Measurements from ENCODE around the gene APC. TPM values are rescaled to one million over a fixed set of nuclear protein-coding genes. Genes with fewer than 3 reads are reported as not detected.
"Not testable (repeated sequence)": the region's sequence is repeated elsewhere in the genome, so short reads cannot be mapped to it uniquely, and the experiment has no call there.

The APC gene
- total and polyA plus RNA-seq, 8 donors, result 4.2 to 24.0 (median 14.7) TPM

GRCh38 chr5:112886975-112887374 lies 149.3 kb downstream of the APC start:
- Histone ChIP-seq H3K27me3 (no peaks in the 10 kb centered on the region), H3K4me1 (peaks cover 0 to 11% (median 10%) of the 10 kb centered on the region in 3 donors), H3K36me3 (peaks cover 0 to 32% (median 17%) of the 10 kb centered on the region in 3 donors), H3K27ac (no peak overlapping the region), H3K9me3 (no peaks in the 10 kb centered on the region), H3K4me3 (no peak overlapping the region)
- ATAC-seq, result no peak
- intact Hi-C loops (cut with DNase I), result no loop called here
- no peak for FAIRE-seq
- 94 to 99% methylated on average over 4 of the region's 4 CpGs for WGBS, 2 donors
- TF ChIP-seq, protein P1, sequence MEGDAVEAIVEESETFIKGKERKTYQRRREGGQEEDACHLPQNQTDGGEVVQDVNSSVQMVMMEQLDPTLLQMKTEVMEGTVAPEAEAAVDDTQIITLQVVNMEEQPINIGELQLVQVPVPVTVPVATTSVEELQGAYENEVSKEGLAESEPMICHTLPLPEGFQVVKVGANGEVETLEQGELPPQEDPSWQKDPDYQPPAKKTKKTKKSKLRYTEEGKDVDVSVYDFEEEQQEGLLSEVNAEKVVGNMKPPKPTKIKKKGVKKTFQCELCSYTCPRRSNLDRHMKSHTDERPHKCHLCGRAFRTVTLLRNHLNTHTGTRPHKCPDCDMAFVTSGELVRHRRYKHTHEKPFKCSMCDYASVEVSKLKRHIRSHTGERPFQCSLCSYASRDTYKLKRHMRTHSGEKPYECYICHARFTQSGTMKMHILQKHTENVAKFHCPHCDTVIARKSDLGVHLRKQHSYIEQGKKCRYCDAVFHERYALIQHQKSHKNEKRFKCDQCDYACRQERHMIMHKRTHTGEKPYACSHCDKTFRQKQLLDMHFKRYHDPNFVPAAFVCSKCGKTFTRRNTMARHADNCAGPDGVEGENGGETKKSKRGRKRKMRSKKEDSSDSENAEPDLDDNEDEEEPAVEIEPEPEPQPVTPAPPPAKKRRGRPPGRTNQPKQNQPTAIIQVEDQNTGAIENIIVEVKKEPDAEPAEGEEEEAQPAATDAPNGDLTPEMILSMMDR (IDR thresholded peaks at IDR 0.05), result no peak
- no peak for DNase-seq

- ATAC-seq, result not testable (repeated sequence)
These were observed 154.4 kb downstream of the APC start for GRCh38 chr5:112892066-112892465.

DNA sequence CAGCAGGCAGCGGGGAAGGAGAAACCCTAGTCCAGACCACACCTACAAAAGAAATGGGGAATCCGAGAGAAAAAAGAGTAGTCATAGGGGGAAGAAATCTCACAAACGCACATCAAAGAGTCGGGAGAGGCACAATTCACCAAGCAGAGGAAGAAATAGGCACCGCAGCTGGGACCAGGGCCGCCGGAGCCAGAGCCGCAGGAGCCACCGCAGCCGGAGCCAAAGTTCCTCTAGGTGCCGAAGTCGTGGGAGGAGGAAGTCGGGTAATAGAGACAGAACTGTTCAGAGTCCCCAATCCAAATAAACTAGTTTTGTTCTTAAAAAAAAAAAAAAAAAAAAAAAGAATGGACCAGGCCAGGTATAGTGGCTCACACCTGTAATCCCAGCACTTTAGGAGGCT lies 155.1 kb downstream of the APC start:
- DNase-seq (no peak), FAIRE-seq (no peak), ATAC-seq (no peak)
- Histone ChIP-seq H3K4me3 (no peak overlapping the region), H3K36me3 (peaks cover 0 to 4% (median 0%) of the 10 kb centered on the region in 3 donors), H3K4me1 (peaks cover 0 to 20% (median 8%) of the 10 kb centered on the region in 3 donors), H3K9me3 (no peaks in the 10 kb centered on the region), H3K27me3 (no peaks in the 10 kb centered on the region), H3K27ac (no peak overlapping the region)
- TF ChIP-seq, protein P1 (IDR thresholded peaks at IDR 0.05), result no peak
- 95 to 97% methylated on average over 13 of the region's 13 CpGs for WGBS, 2 donors
- intact Hi-C loops (cut with DNase I), result no loop called here

More at GRCh38 chr5:112892066-112892465, 154.4 kb downstream of the APC start:
- H3K4me3 ChIP-seq; H3K9me3 ChIP-seq; intact Hi-C loops (cut with DNase I); FAIRE-seq; H3K27ac ChIP-seq; DNase-seq; H3K27me3 ChIP-seq: not testable (repeated sequence)
- Histone ChIP-seq H3K36me3 (peaks cover 0 to 12% (median 0%) of the 10 kb centered on the region in 3 donors), H3K4me1 (peaks cover 0 to 17% (median 6%) of the 10 kb centered on the region in 3 donors)
- WGBS, 2 donors, result 71 to 82% methylated on average over 8 of the region's 8 CpGs

GRCh38 chr5:112895682-112896081 lies 158.0 kb downstream of the APC start:
- Histone ChIP-seq H3K9me3 (no peaks in the 10 kb centered on the region), H3K36me3 (peaks cover 0 to 15% (median 3%) of the 10 kb centered on the region in 3 donors), H3K4me3 (no peak overlapping the region), H3K27me3 (no peaks in the 10 kb centered on the region), H3K27ac (no peak overlapping the region), H3K4me1 (peaks cover 0 to 20% (median 8%) of the 10 kb centered on the region in 3 donors)
- ATAC-seq (peak in 2 of 4 donors; percentile 21 to 24), DNase-seq (no peak), FAIRE-seq (no peak)
- intact Hi-C loops (cut with DNase I), result no loop called here
- TF ChIP-seq, protein P1 (IDR thresholded peaks at IDR 0.05), result no peak
- WGBS, 2 donors, result 60 to 71% methylated on average over 3 of the region's 3 CpGs

Other genes with a start within 250 kb of the APC start
- gene SRP19, start 123.4 kb downstream of the APC start, total RNA-seq, result 10 to 100 TPM; 12.4 to 26.6 (median 21.5) TPM
- 10 to 100 TPM; 70.3 to 72.4 TPM for gene SRP19, start 123.4 kb downstream of the APC start, polyA plus RNA-seq
- 10 to 100 TPM; 67.0 to 84.7 (median 74.2) TPM for gene REEP5, start 184.3 kb downstream of the APC start, total RNA-seq
- 10 to 100 TPM; 33.0 to 54.9 TPM for gene REEP5, start 184.3 kb downstream of the APC start, polyA plus RNA-seq
- gene DCP2, start 238.9 kb downstream of the APC start, total RNA-seq, result 10 to 100 TPM in 5 of 6 donors, 1 to 10 TPM in 1; 9.6 to 28.3 (median 14.4) TPM
- gene DCP2, start 238.9 kb downstream of the APC start, polyA plus RNA-seq, result 1 to 10 TPM; 2.7 to 4.8 TPM

Data from pancreas (tissue), 10 donors.